ENCODE measurements around the gene LIPI.
"Not testable (repeated sequence)": the region's sequence is repeated elsewhere in the genome, so short reads cannot be mapped to it uniquely, and the experiment has no call there.

Gene LIPI

DNA sequence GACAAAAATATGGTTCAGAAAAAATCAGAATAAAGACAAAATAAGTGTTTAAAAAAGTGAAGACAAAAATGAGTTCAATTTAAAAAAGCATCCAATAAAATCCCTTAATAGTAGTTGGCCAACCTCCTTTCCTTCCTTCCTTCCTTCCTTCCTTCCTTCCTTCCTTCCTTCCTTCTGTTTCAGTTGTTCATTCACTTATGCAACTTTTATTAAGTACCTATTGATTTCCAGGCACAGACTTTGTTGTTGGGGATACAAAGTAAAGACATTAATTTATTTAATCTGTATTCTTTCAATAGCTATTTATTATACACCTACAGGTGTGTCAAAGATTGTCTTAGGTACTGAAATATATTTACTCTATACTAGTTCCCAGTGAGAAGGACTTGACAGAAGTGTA lies 2.4 kb upstream of the LIPI start:
- no peak overlapping the region for H3K4me3 ChIP-seq (ENCODE audit: low read length)
- TF ChIP-seq ZNF274 (IDR thresholded peaks at IDR 0.05; ENCODE audit: low read depth, low read length), result no peak

DNA sequence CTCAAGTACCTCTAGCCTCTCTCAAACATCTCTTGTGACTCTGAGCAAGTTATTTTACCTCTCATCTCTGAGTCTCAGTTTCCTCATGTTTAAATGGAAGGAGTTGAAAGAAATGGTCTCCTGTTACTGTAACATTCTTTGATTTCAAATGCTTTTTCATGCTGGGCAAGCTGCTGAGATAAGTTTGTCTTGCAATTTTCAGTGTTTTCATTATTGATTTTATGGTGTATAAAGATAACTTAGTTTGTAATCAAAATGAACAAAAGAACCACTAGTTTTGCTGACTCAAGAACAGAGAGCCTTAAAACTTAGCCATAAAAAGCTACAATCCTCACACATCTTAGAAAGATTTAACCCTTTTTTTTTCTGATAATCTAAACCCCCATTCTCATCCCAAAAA lies 4.5 kb downstream of the LIPI start:
- no peak for TF ChIP-seq ZNF274 (IDR thresholded peaks at IDR 0.05; ENCODE audit: low read depth, low read length)
- no peak overlapping the region for H3K4me3 ChIP-seq (ENCODE audit: low read length)

DNA sequence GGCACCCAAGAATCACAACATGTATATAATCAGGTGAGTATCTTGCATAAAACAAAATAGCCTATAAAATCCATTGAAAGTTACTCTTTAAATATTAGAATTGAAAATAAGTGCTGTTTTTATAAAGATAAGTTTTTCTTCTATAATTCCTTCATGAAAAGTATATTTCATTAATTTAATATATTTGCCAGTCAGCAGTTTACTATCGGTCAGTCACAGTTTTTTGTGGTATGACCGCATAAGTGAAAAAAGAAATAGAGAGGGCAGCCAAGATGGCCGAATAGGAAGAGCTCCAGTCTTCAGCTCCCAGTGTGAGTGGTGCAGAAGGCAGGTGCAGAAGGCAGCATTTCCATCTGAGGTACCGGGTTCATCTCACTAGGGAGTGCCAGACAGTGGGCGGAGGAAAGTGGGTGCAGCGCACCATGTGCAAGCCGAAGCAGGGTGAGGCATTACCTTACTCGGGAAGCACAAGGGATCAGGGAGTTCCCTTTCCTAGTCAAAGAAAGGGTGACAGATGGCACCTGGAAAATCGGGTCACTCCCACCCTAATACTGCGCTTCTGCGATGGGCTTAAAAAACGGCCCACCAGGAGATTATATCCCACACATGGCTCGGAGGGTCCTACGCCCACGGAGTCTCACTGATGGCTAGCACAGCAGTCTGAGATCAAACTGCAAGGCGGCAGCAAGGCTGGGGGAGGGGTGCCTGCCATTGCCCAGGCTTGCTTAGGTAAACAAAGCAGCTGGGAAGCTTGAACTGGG lies 44.1 kb downstream of the LIPI start:
- H3K4me3 ChIP-seq (ENCODE audit: low read length), result not testable (repeated sequence)

DNA sequence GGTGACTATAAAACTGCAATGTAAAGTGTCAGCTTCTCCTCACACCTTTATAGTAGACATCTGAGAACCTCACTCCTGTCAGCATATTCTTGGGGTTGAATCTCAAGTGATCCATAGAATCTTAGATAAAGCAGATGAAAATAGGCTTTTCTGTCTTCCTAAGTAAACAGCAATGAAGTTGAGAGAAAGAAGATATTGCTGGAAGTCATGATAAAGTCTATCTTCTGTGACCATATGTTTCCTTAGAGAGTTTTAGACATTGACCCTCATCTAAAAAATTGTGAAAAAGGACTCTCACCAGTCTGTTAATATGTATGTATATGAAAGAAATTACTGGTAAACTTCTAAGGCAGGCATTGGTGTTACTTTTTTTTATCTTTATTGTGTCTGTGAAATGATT lies 66.8 kb downstream of the LIPI start:
- TF ChIP-seq ZNF274 (IDR thresholded peaks at IDR 0.05; ENCODE audit: low read depth, low read length), result no peak
- no peak overlapping the region for H3K4me3 ChIP-seq (ENCODE audit: low read length)

DNA sequence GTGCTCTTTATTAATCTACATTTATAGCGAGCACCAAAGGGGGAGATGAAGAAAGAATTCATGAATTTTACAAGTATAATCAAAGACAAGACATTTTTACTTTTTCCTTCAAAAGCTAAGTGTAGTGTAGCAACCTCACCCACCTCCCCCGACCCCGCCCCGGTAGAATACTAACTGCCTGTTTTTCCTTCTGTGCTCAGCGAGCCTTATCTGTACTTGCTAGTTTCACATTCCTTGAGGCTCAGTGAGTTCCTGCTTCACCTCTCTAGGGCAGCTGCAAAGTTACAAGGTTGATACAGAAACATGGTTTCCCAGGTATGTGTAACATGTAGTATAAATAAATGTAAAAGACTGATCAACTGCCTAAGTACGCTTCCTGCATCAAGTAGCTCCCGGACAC lies 86.5 kb downstream of the LIPI start:
- no peak overlapping the region for H3K4me3 ChIP-seq (ENCODE audit: low read length)
- no peak for TF ChIP-seq ZNF274 (IDR thresholded peaks at IDR 0.05; ENCODE audit: low read depth, low read length)

DNA sequence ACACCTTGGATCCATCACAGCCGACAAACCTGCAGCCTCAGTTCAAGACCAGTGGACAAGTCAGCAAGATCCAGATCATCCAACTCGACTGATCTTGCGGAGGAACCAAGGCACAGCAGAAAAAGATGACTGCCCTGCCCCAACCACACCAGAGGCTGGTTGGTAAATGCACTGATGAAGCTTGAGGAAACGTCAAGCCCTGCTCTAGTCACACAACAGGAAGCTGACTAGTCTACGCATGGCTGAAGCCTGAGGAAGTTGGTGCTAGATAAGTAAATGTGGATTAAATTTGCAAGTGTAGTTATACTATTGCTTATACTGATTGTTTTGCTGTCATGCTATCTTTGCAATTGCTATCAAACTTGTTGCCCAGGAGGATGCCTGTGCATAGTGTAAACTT lies 89.0 kb downstream of the LIPI start:
- H3K4me3 ChIP-seq (ENCODE audit: low read length), result no peak overlapping the region
- TF ChIP-seq ZNF274 (IDR thresholded peaks at IDR 0.05; ENCODE audit: low read depth, low read length), result no peak

DNA sequence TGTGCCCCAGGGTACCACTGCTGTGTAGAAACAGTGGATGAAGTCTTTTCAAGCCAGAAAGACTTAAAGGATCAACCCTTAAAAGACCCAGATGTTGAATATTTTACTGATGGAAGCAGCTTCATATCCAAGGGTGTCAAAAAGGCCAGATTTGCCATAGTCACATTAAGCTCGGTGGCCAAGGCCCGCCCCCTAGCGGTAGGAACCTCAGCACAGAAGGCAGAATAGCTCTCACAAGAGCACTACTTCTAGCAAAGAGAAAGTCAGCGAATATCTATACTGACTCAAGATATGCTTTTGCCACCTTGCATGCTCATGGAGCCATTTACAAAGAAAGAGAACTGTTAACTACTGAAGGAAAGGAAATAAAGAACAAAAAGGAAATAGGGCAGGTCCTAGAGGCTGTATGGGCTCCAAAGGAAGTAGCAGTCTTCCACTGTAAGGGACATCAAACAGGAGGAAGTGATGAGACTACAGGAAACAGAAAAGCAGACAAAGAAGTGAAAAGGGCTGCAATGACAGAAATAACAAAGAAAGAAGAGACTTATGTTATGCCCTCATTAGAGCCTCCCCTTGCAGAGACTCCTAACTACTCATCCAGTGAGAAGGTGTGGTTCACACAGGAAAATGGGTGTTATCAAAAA lies 90.5 kb downstream of the LIPI start:
- no peak for TF ChIP-seq ZNF274 (IDR thresholded peaks at IDR 0.05; ENCODE audit: low read depth, low read length)
- no peak overlapping the region for H3K4me3 ChIP-seq (ENCODE audit: low read length)

DNA sequence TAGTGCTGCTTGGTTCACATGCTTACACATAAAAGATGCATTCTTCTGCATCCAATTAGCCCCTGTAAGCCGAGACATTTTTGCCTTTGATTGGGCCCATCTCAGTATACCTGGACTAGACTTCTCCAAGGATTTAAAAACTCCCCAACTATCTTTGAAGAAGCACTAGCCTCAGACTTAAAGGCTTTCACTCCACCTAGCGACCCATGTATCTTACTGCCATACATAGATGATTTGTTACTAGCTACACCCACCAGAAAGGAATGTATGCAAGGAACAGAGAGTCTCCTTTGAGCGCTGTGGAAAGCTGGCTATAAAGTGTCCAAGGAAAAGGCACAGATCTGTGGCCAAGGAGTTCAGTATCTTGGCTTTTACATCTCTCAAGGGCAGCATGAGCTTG lies 91.7 kb downstream of the LIPI start:
- no peak for TF ChIP-seq ZNF274 (IDR thresholded peaks at IDR 0.05; ENCODE audit: low read depth, low read length)

DNA sequence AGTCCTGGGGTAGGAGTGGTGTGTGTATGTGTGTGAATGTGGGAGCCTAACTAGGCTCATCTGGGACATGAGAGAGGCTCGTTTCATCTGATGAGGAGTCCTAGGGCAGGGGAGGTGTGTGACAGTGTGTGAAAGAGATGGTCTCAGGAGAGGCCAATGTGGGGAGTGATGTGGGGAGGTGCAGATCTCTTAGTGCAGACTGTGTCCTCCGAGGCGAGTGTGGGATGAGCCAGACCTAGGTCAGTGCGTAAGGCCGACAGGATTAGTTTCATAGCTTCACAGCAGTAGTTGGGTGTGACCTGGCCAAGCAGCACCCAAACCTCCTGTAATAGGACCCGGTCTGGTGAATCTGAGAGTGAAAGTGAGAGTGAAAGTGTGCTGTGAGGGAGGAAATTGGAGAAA lies 94.7 kb downstream of the LIPI start:
- no peak overlapping the region for H3K4me3 ChIP-seq (ENCODE audit: low read length)
- TF ChIP-seq ZNF274 (IDR thresholded peaks at IDR 0.05; ENCODE audit: low read depth, low read length), result no peak

More for the DNA sequence above, 91.7 kb downstream of the LIPI start:
- no peak overlapping the region for H3K4me3 ChIP-seq (ENCODE audit: low read length)

DNA sequence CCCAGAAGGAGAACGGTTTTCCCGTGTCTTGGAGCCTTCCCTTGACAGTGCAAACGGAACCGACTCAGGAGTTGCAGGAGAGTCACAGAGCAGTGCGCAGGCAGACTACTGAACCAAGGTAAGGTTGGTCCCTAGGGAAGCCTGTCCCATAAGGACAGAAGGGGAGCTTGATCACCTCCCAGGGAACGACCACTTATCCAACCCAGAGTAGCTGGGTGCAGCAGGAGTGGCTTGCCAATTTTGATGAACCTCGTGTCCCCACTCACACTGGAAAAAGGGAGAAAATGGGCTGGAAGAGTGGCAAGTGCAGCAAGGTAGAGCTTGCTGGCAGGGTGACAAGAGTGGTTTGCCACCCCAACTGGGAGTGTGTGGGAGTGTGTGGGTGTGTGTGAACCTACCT lies 95.1 kb downstream of the LIPI start:
- no peak for TF ChIP-seq ZNF274 (IDR thresholded peaks at IDR 0.05; ENCODE audit: low read depth, low read length)
- H3K4me3 ChIP-seq (ENCODE audit: low read length), result no peak overlapping the region

DNA sequence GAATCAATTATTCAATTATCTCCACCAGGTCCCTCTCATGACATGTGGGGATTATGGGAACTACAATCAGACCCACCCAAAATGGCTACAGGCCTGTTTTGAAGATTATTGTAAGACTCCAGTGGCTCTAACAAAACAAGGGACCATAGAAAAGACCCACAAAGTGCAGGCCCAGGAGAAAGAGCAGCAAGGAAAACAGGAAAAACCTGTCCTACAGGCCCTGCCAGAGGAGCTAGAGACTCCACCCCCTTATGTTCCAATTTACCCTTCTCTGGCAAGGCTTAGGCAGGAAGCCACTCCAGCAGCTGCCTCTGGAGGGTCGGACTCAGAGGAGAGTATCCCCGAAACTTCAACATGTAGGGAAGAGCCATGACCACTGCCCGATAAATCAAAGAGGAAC lies 96.5 kb downstream of the LIPI start:
- no peak overlapping the region for H3K4me3 ChIP-seq (ENCODE audit: low read length)
- no peak for TF ChIP-seq ZNF274 (IDR thresholded peaks at IDR 0.05; ENCODE audit: low read depth, low read length)

DNA sequence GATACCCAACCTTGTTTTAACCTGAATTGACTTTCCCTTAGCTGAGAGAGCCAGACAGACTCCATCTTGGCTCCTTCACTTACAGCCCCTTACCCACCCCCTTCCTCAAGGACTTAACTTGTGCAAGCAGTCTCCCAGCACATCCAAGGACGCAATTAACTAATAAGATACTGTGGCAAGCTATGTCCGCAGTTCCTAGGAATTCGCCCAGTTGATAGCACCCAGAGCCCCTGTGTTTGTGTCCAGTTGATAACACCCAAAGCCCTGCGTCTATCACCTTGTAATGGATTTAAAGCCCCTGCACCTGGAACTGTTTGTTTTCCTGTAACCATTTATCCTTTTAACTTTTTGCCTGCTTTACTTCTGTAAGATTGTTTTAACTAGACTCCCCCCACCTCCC lies 106.2 kb downstream of the LIPI start:
- H3K4me3 ChIP-seq (ENCODE audit: low read length), result not testable (repeated sequence)

DNA sequence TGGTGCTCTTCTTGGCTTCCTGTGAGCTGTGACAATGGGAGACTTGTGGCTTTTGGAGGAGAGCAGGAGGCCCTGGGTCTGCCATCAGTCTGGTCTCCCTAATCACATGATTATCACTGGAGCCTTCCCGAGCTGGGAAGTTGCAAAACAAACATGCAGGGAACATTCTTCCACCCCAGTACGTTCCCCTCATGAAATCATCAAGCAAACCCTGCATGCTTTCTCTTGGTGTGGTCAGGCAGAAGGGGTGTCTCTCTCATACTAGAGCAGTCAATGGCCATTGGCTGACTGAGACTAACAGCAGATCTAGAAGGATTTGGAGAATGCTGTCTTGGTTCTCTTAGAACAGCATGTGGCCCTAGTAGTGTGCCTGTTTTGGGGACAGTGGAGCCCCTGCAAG lies 111.2 kb downstream of the LIPI start:
- no peak for TF ChIP-seq ZNF274 (IDR thresholded peaks at IDR 0.05; ENCODE audit: low read depth, low read length)
- H3K4me3 ChIP-seq (ENCODE audit: low read length), result no peak overlapping the region

DNA sequence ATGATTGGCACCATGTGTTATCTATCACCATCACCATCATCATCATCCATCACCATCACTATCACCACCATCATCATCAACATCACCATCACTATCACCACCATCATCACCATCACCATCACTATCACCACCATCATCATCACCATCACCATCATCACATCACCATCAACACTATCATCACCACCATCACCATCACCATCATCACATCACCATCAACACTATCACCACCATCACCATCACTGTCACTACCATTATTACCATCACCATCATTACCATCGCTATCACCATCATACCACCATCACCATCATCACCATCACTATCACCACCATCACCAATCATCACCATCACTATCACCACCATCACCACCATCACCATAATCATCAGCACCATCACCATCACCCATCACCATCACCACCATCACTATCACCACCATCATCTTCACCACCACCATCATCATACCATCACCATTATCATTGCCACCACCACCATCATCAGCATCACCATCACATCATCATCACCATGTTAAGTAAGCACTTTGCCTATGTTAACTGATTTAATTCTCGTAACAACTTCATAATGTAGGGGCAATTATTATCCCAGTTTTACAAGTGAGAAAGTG lies 112.8 kb downstream of the LIPI start:
- TF ChIP-seq ZNF274 (IDR thresholded peaks at IDR 0.05; ENCODE audit: low read depth, low read length), result no peak
- no peak overlapping the region for H3K4me3 ChIP-seq (ENCODE audit: low read length)

DNA sequence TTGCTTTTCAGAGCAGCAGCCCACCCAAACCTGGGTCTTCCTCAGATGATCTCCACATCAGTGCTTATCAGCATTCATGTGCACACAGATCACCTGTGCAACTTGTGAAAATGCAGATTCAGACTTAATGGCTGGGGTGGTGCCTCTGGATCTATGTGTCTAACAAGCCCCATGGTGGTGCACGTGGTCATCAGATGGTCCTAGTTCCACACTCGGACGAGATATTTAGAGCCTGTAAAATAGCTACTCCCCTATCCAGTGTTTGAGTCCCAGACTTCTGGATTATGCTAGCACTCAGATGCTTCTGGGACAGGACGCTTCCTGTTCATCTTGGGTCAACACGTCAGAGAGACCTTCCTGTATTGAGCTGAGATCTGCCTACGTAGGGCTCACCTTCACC lies 114.2 kb downstream of the LIPI start:
- TF ChIP-seq ZNF274 (IDR thresholded peaks at IDR 0.05; ENCODE audit: low read depth, low read length), result no peak
- H3K4me3 ChIP-seq (ENCODE audit: low read length), result no peak overlapping the region
